WERI-Rb-1 (cell line): ENCODE results near the gene PSME3IP1.

ENCODE experiments used
- DNase-seq: peaks from one replicate; pipeline ENCODE4 v3.0.0-alpha.2; 2020
- H3K27ac ChIP-seq: fragments of 250-450 bp; sonication (Bioruptor Pico); 2 replicates; pipeline ENCODE4 v1.5.1; 2020; ENCODE audit warnings: mild to moderate bottlenecking, moderate library complexity
- H3K27me3 ChIP-seq: fragments of 250-450 bp; sonication (Bioruptor Pico); 2 replicates; pipeline ENCODE4 v1.5.1; 2021; ENCODE audit warnings: mild to moderate bottlenecking, low read depth, moderate library complexity; ENCODE audit not compliant: insufficient read depth, severe bottlenecking
- H3K36me3 ChIP-seq: fragments of 250-450 bp; sonication (Bioruptor Pico); 2 replicates; pipeline ENCODE4 v1.5.1; 2020; ENCODE audit warnings: mild to moderate bottlenecking, moderate library complexity
- H3K4me3 ChIP-seq: 2 replicates; pipeline ENCODE4 v1.5.1; 2011; ENCODE audit warnings: low read depth, mild to moderate bottlenecking, control low read depth, low read length
- H3K9me3 ChIP-seq: fragments of 250-450 bp; sonication (Bioruptor Pico); 2 replicates; pipeline ENCODE4 v1.5.1; 2021; ENCODE audit warnings: mild to moderate bottlenecking, moderate library complexity; ENCODE audit not compliant: severe bottlenecking
- TF ChIP-seq, protein P1 (sequence below): IDR thresholded peaks from 2 replicates; pipeline ENCODE4 v1.5.1; 2011; ENCODE audit warnings: low read depth, mild to moderate bottlenecking, control low read depth, inconsistent platforms, low read length

The PSME3IP1 gene

DNA sequence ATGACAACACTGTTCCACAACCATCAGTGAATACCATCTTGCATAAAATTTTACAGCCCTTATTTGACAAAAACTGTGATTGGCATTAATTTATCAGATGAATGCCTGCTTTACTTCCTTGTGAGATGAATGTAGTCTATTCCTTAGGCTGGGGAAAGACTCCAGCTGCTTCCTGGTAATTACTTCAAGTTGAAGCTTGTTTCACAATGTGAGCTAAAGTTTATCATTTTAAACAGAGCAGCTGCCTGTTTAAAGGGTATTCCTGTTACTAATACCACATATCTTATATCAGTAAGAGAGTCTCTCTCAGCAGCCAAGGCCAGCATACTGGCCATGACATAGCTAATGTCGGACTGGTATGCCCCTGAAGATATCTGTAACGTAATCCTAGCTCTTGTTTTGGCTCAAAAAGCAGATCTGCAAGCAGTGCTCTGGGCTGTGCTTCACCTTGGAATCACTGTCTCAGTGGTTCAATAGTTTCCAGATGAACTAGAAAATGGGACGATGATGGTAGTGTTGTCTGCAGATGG lies 46.0 kb upstream of the PSME3IP1 start:
- no peak overlapping the region for H3K27ac ChIP-seq
- no peak for DNase-seq
- H3K36me3 ChIP-seq: peaks cover 86% of the 10 kb centered on the region
- H3K27me3 ChIP-seq: no peaks in the 10 kb centered on the region
- no peaks in the 10 kb centered on the region for H3K9me3 ChIP-seq
- TF ChIP-seq, protein P1, sequence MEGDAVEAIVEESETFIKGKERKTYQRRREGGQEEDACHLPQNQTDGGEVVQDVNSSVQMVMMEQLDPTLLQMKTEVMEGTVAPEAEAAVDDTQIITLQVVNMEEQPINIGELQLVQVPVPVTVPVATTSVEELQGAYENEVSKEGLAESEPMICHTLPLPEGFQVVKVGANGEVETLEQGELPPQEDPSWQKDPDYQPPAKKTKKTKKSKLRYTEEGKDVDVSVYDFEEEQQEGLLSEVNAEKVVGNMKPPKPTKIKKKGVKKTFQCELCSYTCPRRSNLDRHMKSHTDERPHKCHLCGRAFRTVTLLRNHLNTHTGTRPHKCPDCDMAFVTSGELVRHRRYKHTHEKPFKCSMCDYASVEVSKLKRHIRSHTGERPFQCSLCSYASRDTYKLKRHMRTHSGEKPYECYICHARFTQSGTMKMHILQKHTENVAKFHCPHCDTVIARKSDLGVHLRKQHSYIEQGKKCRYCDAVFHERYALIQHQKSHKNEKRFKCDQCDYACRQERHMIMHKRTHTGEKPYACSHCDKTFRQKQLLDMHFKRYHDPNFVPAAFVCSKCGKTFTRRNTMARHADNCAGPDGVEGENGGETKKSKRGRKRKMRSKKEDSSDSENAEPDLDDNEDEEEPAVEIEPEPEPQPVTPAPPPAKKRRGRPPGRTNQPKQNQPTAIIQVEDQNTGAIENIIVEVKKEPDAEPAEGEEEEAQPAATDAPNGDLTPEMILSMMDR: no peak
- H3K4me3 ChIP-seq: no peak overlapping the region

GRCh38 chr16:57229079-57229478 lies 43.2 kb upstream of the PSME3IP1 start:
- Histone ChIP-seq H3K27ac (no peak overlapping the region), H3K9me3 (no peaks in the 10 kb centered on the region), H3K36me3 (peaks cover 87% of the 10 kb centered on the region), H3K4me3 (no peak overlapping the region), H3K27me3 (no peaks in the 10 kb centered on the region)
- TF ChIP-seq, protein P1: no peak
- no peak for DNase-seq

- TF ChIP-seq, protein P1: no peak
- no peak for DNase-seq
- Histone ChIP-seq H3K9me3 (no peaks in the 10 kb centered on the region), H3K4me3 (no peak overlapping the region), H3K27ac (no peak overlapping the region), H3K36me3 (peaks cover 87% of the 10 kb centered on the region), H3K27me3 (no peaks in the 10 kb centered on the region)
Observed at GRCh38 chr16:57226701-57227621, 41.1 kb upstream of the PSME3IP1 start.

DNA sequence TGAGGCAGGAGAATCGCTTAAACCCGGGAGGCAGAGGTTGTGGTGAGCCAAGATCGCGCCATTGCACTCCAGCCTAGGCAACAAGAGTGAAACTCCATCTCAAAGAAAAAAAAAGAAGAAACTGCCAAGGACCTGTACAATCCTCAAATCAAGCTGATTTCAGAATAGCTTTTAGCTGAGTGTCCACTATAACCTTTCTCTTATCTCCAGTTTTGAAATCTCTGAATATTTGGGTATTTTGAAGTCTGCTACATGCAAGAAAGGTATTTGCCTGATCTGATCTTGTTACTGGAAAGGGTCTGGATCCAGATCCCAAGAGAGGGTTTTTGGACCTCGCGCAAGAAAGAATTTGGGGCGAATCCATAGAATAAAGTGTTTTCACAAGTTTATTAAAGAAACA lies 40.1 kb upstream of the PSME3IP1 start:
- TF ChIP-seq, protein P1: no peak
- H3K9me3 ChIP-seq: no peaks in the 10 kb centered on the region
- no peaks in the 10 kb centered on the region for H3K27me3 ChIP-seq
- no peak for DNase-seq
- no peak overlapping the region for H3K27ac ChIP-seq
- peaks cover 87% of the 10 kb centered on the region for H3K36me3 ChIP-seq
- no peak overlapping the region for H3K4me3 ChIP-seq

DNA sequence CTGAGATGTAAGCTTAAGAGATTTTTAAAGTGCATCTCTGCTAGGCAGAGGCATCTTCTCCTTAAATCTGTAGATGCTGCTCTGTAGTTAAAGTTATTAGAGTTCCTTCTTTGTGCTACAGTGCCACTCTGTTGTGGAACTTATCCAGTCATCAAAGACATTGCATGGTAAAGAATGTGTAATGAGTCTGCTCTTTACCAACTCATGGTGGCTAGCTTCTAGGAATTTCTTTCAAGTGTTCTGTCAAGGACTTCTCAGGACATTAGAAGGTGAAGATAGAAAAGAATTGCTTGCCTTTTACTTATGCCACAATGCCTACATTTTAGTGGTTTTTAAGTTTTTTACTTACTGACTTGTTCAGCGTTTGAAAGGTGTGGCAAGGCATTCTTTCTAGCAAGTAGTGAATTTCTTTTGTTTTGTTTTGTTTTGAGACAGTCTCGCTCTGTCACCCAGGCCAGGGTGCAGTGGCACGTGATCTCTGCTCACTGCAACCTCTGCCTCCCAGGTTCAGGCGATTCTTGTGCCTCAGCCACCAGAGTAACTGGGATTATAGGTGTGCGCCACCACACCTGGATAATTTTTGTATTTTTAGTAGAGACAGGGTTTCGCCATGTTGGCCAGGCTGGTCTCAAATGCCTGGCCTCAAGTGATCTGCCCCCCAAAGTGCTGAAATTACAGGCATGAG lies 39.0 kb upstream of the PSME3IP1 start:
- no peaks in the 10 kb centered on the region for H3K27me3 ChIP-seq
- H3K4me3 ChIP-seq: no peak overlapping the region
- no peak for DNase-seq
- TF ChIP-seq, protein P1: no peak
- H3K36me3 ChIP-seq: peaks cover 83% of the 10 kb centered on the region
- H3K27ac ChIP-seq: no peak overlapping the region
- H3K9me3 ChIP-seq: no peaks in the 10 kb centered on the region
